ENCODE results near the gene GPR35. TPM values are rescaled to one million over a fixed set of nuclear protein-coding genes. Genes with fewer than 3 reads are reported as not detected.

GPR35 gene
- total and polyA plus RNA-seq, 12 donors: 0.40 to 5.2 (median 1.2) TPM

DNA sequence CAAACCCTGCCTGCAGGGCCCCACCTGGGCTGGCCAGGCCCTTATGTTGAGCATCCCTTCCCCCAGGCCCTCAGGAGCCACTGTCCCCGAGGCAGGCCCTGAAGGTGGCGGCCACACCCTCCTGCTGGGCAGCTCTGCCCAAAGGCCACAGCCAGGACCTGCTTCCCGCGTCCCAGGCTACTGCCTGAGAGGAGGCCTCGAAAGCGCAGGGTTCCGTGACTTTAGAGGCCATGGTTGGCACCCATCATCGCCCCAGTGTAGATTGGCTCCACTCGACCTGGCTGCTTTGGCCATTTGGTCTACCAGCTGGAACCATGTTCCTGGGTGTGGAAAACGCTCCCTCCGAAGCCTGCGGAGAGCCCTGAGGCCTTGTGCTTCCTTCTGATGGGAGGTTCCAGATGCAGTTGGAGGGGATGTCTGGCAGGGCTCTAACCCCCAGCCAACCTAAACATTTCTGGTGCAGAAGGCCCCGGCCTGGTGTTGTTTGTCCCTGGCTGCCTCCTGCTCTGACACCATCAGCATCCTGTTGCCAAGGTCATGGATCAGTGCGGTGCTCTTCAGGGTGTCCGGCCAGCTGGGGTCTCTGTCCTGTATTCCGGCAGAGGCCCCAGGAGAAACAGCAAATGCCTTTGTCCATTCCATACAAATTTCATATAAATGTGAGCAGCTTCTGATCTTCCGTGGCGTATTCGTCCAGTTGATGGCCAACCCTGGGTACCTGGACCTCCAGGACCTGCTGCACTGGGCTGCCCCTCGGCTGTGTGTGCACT is 24.0 kb upstream of the GPR35 start:
- ATAC-seq: no peak
- Histone ChIP-seq H3K4me3 (no peak overlapping the region), H3K9me3 (no peaks in the 10 kb centered on the region)

DNA sequence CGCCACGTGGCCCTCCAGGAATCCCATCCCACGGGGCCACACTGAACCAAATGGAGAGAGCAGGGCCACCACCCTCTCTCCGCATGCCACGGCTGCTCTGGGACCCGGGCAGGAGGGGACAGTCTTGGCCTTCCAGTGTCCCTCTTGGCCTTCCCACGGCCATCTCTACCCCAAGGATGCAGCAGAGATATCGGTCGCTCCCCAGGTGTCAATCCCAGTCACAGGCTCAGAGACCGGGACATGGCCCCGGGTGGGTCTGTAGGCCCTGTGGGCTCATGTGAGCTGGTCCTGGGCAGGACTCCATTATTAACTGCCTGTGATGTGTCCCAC is 23.5 kb upstream of the GPR35 start:
- H3K4me1 ChIP-seq: peaks cover 0 to 18% (median 10%) of the 10 kb centered on the region in 9 donors
- H3K27ac ChIP-seq: no peak overlapping the region
- no peaks in the 10 kb centered on the region for H3K27me3 ChIP-seq
- H3K4me3 ChIP-seq: no peak overlapping the region
- no peaks in the 10 kb centered on the region for H3K9me3 ChIP-seq
- intact Hi-C loops (cut with DNase I): loop anchor here in 1 of 10 donors (5.0 kb wide), 1 partner anchor 241 kb away; no protein-coding TSS in a partner anchor
- WGBS, 2 donors: 92 to 94% methylated on average over 11 of the region's 11 CpGs
- TF ChIP-seq, protein P1, sequence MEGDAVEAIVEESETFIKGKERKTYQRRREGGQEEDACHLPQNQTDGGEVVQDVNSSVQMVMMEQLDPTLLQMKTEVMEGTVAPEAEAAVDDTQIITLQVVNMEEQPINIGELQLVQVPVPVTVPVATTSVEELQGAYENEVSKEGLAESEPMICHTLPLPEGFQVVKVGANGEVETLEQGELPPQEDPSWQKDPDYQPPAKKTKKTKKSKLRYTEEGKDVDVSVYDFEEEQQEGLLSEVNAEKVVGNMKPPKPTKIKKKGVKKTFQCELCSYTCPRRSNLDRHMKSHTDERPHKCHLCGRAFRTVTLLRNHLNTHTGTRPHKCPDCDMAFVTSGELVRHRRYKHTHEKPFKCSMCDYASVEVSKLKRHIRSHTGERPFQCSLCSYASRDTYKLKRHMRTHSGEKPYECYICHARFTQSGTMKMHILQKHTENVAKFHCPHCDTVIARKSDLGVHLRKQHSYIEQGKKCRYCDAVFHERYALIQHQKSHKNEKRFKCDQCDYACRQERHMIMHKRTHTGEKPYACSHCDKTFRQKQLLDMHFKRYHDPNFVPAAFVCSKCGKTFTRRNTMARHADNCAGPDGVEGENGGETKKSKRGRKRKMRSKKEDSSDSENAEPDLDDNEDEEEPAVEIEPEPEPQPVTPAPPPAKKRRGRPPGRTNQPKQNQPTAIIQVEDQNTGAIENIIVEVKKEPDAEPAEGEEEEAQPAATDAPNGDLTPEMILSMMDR (IDR thresholded peaks at IDR 0.05): no peak
- peaks cover 0 to 49% (median 8%) of the 10 kb centered on the region in 9 donors for H3K36me3 ChIP-seq
- DNase-seq (no peak), ATAC-seq (no peak)

More for the DNA sequence above, 24.0 kb upstream of the GPR35 start:
- intact Hi-C loops (cut with DNase I): loop anchor here in 1 of 10 donors (5.0 kb wide), 1 partner anchor 241 kb away; no protein-coding TSS in a partner anchor
- WGBS, 2 donors: 81 to 87% methylated on average over 20 of the region's 20 CpGs
- no peaks in the 10 kb centered on the region for H3K27me3 ChIP-seq
- H3K27ac ChIP-seq: no peak overlapping the region
- DNase-seq: peak in 1 of 2 donors; percentile 8
- peaks cover 0 to 54% (median 8%) of the 10 kb centered on the region in 9 donors for H3K36me3 ChIP-seq
- TF ChIP-seq, protein P1 (IDR thresholded peaks at IDR 0.05): no peak
- H3K4me1 ChIP-seq: peaks cover 0 to 21% (median 11%) of the 10 kb centered on the region in 9 donors

DNA sequence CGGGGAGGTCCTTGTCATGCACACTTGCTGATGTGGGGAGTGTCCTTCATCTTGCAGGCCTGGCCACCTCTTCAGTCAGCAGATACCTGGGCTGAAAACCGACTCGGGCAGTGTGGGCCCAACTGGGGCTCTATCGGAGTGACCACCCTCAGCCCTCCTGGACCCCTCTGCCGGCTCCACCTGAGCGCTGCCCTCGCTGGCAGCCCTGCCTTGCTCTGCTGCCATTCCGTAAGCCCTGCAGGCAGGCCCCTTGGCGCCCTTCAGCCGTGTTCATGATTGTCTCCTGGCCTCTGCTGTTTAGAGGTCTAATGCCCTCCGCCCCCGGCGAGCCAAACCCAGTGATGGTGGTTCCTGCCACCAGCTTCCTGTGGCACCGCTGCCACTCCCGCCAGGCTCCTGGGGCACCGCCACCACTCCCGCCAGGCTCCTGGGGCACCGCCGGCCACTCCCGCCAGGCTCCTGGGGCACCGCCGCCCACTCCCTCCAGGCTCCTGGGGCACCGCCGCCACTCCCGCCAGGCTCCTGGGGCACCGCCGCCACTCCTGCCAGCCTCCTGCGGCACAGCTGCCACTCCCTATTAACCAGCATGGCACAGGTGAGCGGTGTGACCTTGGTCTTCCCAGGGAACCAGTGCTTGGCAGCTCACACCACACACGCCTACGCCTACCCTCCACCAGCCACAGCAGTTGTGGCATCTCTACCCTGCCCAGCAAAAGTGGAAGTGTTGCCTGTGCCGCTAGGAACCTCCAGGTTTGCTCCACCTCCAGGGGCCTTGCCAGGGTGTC is 22.8 kb upstream of the GPR35 start:
- no peak for ATAC-seq
- H3K36me3 ChIP-seq: peaks cover 0 to 43% (median 8%) of the 10 kb centered on the region in 9 donors
- TF ChIP-seq, protein P1 (IDR thresholded peaks at IDR 0.05): no peak

DNA sequence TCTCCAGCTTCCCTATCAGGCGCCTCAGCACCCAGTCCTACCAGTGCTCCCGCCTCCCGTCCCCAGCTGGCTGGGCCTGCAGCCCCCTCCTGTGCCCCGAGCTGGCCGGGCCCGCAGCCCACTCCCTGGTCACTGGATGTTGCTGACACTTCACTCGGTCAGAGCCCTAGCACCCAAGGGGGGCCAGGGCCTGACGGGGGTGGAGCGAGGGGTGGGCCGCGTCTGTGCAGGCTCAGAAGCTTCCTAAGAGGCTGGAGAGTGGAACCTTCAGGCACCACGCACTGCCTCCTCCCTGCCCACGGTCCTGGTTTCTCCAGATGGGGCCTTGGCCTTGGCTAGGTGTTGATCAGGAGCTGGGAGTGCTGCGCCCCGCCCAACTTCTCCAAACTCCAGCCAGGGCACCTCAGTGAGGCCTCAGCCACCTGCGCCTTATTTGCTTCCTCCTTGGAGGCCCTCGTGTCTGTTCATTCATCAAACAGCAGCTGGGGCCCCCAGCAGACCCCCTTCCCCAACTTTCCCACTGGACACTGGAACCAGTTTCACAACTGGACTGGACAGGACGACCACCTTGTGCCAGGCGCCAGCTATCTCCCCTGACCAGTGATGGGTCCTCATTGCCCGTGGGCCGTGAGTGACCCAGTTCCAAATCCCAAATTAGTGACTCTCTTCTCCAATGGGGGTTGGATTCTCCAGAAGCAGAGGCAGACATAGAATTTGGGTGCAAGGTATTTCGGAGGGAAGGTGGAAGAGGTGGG is 22.0 kb upstream of the GPR35 start:
- intact Hi-C loops (cut with DNase I): loop anchor here in 1 of 10 donors (5.0 kb wide), 1 partner anchor 239 kb away; no protein-coding TSS in a partner anchor
- Histone ChIP-seq H3K36me3 (peaks cover 0 to 35% (median 7%) of the 10 kb centered on the region in 9 donors), H3K9me3 (no peaks in the 10 kb centered on the region), H3K27ac (no peak overlapping the region), H3K4me3 (no peak overlapping the region), H3K27me3 (no peaks in the 10 kb centered on the region), H3K4me1 (peaks cover 0 to 12% (median 8%) of the 10 kb centered on the region in 9 donors)
- no peak for DNase-seq
- WGBS, 2 donors: 92 to 93% methylated on average over 22 of the region's 22 CpGs
- TF ChIP-seq, protein P1 (IDR thresholded peaks at IDR 0.05): no peak
- no peak for ATAC-seq

More for the DNA sequence above, 22.8 kb upstream of the GPR35 start:
- no peaks in the 10 kb centered on the region for H3K27me3 ChIP-seq
- no peak for DNase-seq
- no peaks in the 10 kb centered on the region for H3K9me3 ChIP-seq
- intact Hi-C loops (cut with DNase I): loop anchor here in 1 of 10 donors (5.0 kb wide), 1 partner anchor 240 kb away; no protein-coding TSS in a partner anchor
- peaks cover 0 to 12% (median 8%) of the 10 kb centered on the region in 9 donors for H3K4me1 ChIP-seq
- no peak overlapping the region for H3K4me3 ChIP-seq
- 91 to 93% methylated on average over 31 to 32 of the region's 32 CpGs for WGBS, 2 donors
- H3K27ac ChIP-seq: no peak overlapping the region

All from heart right ventricle (tissue), 16 donors.